ENCODE results near the gene SLC16A8. TPM values are rescaled to one million over a fixed set of nuclear protein-coding genes. Genes with fewer than 3 reads are reported as not detected.

The SLC16A8 gene
- total RNA-seq, 2 experiments from 2014 or later: not detected

DNA sequence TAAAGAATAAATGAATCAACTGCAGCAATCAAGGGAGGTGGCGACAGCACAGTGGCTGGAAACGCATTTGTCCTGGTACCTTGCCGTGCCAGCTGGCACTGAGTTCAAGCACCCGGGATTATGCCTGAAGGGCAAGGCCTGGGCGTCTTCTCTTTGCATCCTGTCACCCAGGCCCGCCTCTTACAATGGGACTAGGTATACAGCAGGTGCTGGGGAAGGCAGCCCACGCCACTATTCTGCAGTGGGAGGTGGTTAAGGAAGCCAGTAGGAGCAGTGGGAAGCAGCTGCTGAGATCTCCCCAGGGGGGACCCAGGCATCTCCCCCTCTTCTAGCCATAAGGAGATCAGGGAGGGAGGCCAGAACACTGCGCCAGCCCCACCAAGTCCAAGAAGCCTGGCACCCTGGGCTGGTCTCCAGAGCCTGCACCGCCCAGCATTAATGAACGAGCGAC, 41.8 kb upstream of the SLC16A8 start:
- DNase-seq (no peak), ATAC-seq (ENCODE audit: poor library complexity) (no peak)
- no peaks in the 10 kb centered on the region for H3K4me1 Mint-ChIP-seq (ENCODE audit: low read depth)
- no peak overlapping the region for H3K27ac Mint-ChIP-seq
- CTCF ChIA-PET: interaction anchor here (1.2 kb wide), 1 partner anchor 11 kb away, joined by 3 read pairs; no protein-coding TSS in a partner anchor
- H3K9me3 Mint-ChIP-seq: no peaks in the 10 kb centered on the region
- H3K36me3 ChIP-seq (ENCODE audit: insufficient read depth, low read length): peaks cover 20% of the 10 kb centered on the region
- H3K27ac ChIP-seq (ENCODE audit: low read depth in 1 of 2, low read length in 2 of 2): no peak overlapping the region
- intact Hi-C loops (cut with DNase I, micrococcal nuclease): no loop called here
- POLR2A ChIA-PET: no interaction called here
- TF ChIP-seq, protein P1, sequence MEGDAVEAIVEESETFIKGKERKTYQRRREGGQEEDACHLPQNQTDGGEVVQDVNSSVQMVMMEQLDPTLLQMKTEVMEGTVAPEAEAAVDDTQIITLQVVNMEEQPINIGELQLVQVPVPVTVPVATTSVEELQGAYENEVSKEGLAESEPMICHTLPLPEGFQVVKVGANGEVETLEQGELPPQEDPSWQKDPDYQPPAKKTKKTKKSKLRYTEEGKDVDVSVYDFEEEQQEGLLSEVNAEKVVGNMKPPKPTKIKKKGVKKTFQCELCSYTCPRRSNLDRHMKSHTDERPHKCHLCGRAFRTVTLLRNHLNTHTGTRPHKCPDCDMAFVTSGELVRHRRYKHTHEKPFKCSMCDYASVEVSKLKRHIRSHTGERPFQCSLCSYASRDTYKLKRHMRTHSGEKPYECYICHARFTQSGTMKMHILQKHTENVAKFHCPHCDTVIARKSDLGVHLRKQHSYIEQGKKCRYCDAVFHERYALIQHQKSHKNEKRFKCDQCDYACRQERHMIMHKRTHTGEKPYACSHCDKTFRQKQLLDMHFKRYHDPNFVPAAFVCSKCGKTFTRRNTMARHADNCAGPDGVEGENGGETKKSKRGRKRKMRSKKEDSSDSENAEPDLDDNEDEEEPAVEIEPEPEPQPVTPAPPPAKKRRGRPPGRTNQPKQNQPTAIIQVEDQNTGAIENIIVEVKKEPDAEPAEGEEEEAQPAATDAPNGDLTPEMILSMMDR (IDR thresholded peaks at IDR 0.05): no peak
- no peaks in the 10 kb centered on the region for H3K27me3 Mint-ChIP-seq
- peaks cover 21% of the 10 kb centered on the region for H3K36me3 Mint-ChIP-seq (ENCODE audit: low read depth)
- no peaks in the 10 kb centered on the region for H3K4me1 ChIP-seq (ENCODE audit: insufficient read depth, low read length)
- H3K9me3 ChIP-seq (ENCODE audit: control insufficient read depth in 1 of 2, insufficient read depth in 1 of 2, low read length in 2 of 2): no peaks in the 10 kb centered on the region
- no peak overlapping the region for H3K4me3 ChIP-seq (ENCODE audit: low read length)
- no peak overlapping the region for H3K4me3 Mint-ChIP-seq
- H3K27me3 ChIP-seq (ENCODE audit: control insufficient read depth in 1 of 2, insufficient read depth in 2 of 2, low read length in 2 of 2): no peaks in the 10 kb centered on the region

DNA sequence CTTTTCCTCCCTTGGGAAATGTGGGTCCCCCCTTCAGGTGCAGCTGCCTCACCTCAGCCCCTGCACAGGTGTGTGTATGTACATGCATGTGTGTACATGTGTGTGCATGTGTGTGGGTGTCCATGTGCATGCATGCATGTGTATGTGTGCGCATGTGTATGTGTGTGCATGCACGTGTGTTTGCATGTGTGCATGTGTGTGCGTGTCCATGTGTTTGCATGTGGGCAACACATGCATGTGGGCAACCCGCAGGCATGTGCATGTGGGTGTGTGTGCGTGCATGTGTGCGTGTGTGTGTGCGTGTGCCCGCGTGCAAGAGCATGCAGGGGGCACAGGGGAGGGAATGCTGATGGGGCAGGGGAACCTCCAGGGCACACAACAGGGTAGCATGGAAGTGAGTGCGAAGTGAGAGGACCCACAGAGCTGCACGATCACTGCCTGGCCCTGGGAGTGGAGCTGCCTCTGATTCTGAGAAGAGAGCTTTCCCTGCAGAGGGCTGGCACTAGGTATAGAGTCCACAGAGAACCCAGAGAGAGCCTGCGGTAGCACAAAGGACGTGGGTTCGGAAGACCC, 41.1 kb upstream of the SLC16A8 start:
- no peak for ATAC-seq (ENCODE audit: poor library complexity)
- CTCF ChIA-PET: interaction anchor here (1.2 kb wide), 1 partner anchor 10 kb away, joined by 3 read pairs; no protein-coding TSS in a partner anchor
- no peak overlapping the region for H3K27ac Mint-ChIP-seq

DNA sequence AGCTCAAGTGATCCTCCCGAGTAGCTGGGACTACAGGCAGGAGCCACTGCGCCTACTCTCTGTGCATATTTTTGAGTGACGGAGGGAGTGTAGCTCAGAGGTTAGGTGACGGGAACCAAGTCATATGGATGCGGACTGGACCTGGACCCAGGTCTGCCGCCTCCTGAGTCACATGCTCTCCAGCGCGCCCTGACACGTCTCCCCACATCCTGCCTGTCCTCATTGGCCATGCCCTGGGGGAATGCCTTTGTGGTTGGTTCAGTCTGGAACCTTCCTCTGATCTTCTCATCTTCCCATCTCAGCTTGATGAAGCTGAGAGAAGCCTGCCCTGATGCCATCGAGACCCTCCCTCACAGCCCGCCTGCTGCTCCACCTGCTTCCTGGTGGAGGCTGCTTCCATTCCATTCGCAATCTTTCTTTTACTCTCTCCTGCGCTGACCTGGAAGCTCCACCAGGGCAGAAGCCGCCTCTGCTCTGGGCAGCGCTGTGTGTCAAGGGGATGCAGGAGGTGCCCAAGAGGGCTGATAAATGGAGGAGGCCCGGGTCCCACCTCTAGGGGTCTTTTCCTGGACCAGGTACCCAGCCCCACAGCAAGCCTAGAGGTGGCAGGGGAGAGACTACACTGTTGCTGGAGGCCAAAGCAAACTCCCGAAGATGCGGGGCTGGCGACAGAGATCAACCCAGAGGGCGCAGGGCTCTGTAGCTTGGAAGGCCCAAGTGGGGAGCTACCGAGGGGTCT, 40.4 kb upstream of the SLC16A8 start:
- TF ChIP-seq, protein P1 (IDR thresholded peaks at IDR 0.05): no peak
- intact Hi-C loops (cut with DNase I, micrococcal nuclease): no loop called here
- peaks cover 15% of the 10 kb centered on the region for H3K36me3 ChIP-seq (ENCODE audit: insufficient read depth, low read length)
- no peaks in the 10 kb centered on the region for H3K4me1 ChIP-seq (ENCODE audit: insufficient read depth, low read length)
- no peak overlapping the region for H3K4me3 ChIP-seq (ENCODE audit: low read length)
- no peak overlapping the region for H3K4me3 Mint-ChIP-seq
- CTCF ChIA-PET: no interaction called here
- no peaks in the 10 kb centered on the region for H3K9me3 ChIP-seq (ENCODE audit: control insufficient read depth in 1 of 2, insufficient read depth in 1 of 2, low read length in 2 of 2)
- DNase-seq: no peak
- POLR2A ChIA-PET: no interaction called here
- H3K27me3 ChIP-seq (ENCODE audit: control insufficient read depth in 1 of 2, insufficient read depth in 2 of 2, low read length in 2 of 2): no peaks in the 10 kb centered on the region
- ATAC-seq (ENCODE audit: poor library complexity): no peak
- no peaks in the 10 kb centered on the region for H3K4me1 Mint-ChIP-seq (ENCODE audit: low read depth)
- H3K27me3 Mint-ChIP-seq: no peaks in the 10 kb centered on the region
- H3K36me3 Mint-ChIP-seq (ENCODE audit: low read depth): peaks cover 21% of the 10 kb centered on the region
- H3K27ac Mint-ChIP-seq: no peak overlapping the region
- no peaks in the 10 kb centered on the region for H3K9me3 Mint-ChIP-seq
- H3K27ac ChIP-seq (ENCODE audit: low read depth in 1 of 2, low read length in 2 of 2): no peak overlapping the region

More for the DNA sequence above, 41.1 kb upstream of the SLC16A8 start:
- intact Hi-C loops (cut with DNase I, micrococcal nuclease): no loop called here
- Histone ChIP-seq H3K27me3 (ENCODE audit: control insufficient read depth in 1 of 2, insufficient read depth in 2 of 2, low read length in 2 of 2) (no peaks in the 10 kb centered on the region), H3K27ac (ENCODE audit: low read depth in 1 of 2, low read length in 2 of 2) (no peak overlapping the region), H3K36me3 (ENCODE audit: insufficient read depth, low read length) (peaks cover 19% of the 10 kb centered on the region), H3K9me3 (ENCODE audit: control insufficient read depth in 1 of 2, insufficient read depth in 1 of 2, low read length in 2 of 2) (no peaks in the 10 kb centered on the region), H3K4me1 (ENCODE audit: insufficient read depth, low read length) (no peaks in the 10 kb centered on the region), H3K4me3 (ENCODE audit: low read length) (no peak overlapping the region)
- no peak for DNase-seq
- POLR2A ChIA-PET: no interaction called here
- H3K4me1 Mint-ChIP-seq (ENCODE audit: low read depth): no peaks in the 10 kb centered on the region
- TF ChIP-seq, protein P1 (IDR thresholded peaks at IDR 0.05): no peak
- no peaks in the 10 kb centered on the region for H3K27me3 Mint-ChIP-seq
- no peaks in the 10 kb centered on the region for H3K9me3 Mint-ChIP-seq
- peaks cover 21% of the 10 kb centered on the region for H3K36me3 Mint-ChIP-seq (ENCODE audit: low read depth)
- no peak overlapping the region for H3K4me3 Mint-ChIP-seq
